K562 (cell line): Measurements from ENCODE around the gene CCDC178. TPM values are rescaled to one million over a fixed set of nuclear protein-coding genes. Genes with fewer than 3 reads are reported as not detected.

Source experiments
- ATAC-seq: fragments of 200-7000 bp; cut with Tn5 transposase; 3 replicates; pipeline ENCODE4 v1.9.1; 2020; ENCODE audit warnings: moderate library complexity
- BruUV-seq: library from RNA; stranded (reverse); fragments of 400-500 nt; replicated peaks from 2 replicates; lab custom pipeline; 2021; lab: Mats Ljungman, UMichigan
- CTCF ChIA-PET: fragments of 300-600 bp; formaldehyde crosslinking; extraction: SDS; loops from one replicate; lab custom pipeline; 2021; ENCODE audit warnings: low intra/inter-chr PET ratio; lab: Yijun Ruan, JAX
- POLR2A ChIA-PET: fragments of 300-600, 350-650 bp; sonication (Branson Sonifier 250); formaldehyde crosslinking; extraction: SDS; loops from one replicate; lab custom pipeline; 2021; ENCODE audit warnings: antibody characterized with exemption, inconsistent platforms; lab: Yijun Ruan, JAX
- DNase-seq, 4 experiments: peaks; one replicate each; pipeline versions ENCODE4 v3.0.0 to v3.0.0-alpha.2; 2011 to 2018; ENCODE audit warnings: low spot score in 3 of 4, mixed read lengths in 3 of 4; ENCODE audit errors: extremely low read depth in 1 of 4
- FAIRE-seq: peaks from 2 replicates; lab custom pipeline; 2011; peaks lifted over from hg19 to GRCh38; lab: Jason Lieb, UNC
- H2AFZ ChIP-seq: 2 replicates; pipeline ENCODE4 v1.6.0; 2011; ENCODE audit warnings: low read depth, low read length, control low read depth, inconsistent platforms
- H3K27ac ChIP-seq: fragments of 200-600 bp; 3 replicates; pipeline ENCODE4 v1.8.0; 2011; ENCODE audit warnings: low read depth, mild to moderate bottlenecking, control low read depth, inconsistent platforms, low read length, moderate library complexity, mixed read lengths; ENCODE audit errors: extremely low read depth
- H3K27me3 ChIP-seq, 2 experiments: fragments of 300-600 bp in 1 of 2; 2 replicates in 1 of 2; 3 replicates in 1 of 2; pipeline versions ENCODE4 v1.6.0 to v1.8.0; 2011; ENCODE audit warnings: inconsistent platforms in 2 of 2, low read length in 2 of 2, mild to moderate bottlenecking in 1 of 2, mixed read lengths in 1 of 2, moderate library complexity in 1 of 2; ENCODE audit not compliant: control insufficient read depth in 2 of 2, insufficient read depth in 2 of 2
- H3K36me3 ChIP-seq: fragments of 300-600 bp; 3 replicates; pipeline ENCODE4 v1.8.0; 2011; ENCODE audit warnings: mild to moderate bottlenecking, low read length, inconsistent platforms; ENCODE audit not compliant: control insufficient read depth, insufficient read depth
- H3K4me1 ChIP-seq, 2 experiments: fragments of 200-600 bp in 1 of 2; replicated peaks in 1 of 2; 2 replicates in 1 of 2; 3 replicates in 1 of 2; pipeline versions ENCODE4 v1.5.1 to v1.8.0; 2011; ENCODE audit warnings: inconsistent platforms in 2 of 2, low read length in 2 of 2, mild to moderate bottlenecking in 1 of 2, mixed read lengths in 1 of 2, moderate library complexity in 1 of 2; ENCODE audit not compliant: control insufficient read depth in 2 of 2, insufficient read depth in 2 of 2
- H3K4me2 ChIP-seq: 2 replicates; pipeline ENCODE4 v1.6.1; 2011; ENCODE audit warnings: low read length, control low read depth, inconsistent platforms, mixed read lengths; ENCODE audit not compliant: insufficient read depth
- H3K4me3 ChIP-seq: fragments of 200-600 bp; sonication (generic), shearing (Covaris generic); 2 replicates; pipeline ENCODE4 v1.5.1; 2016; ENCODE audit warnings: control low read depth, inconsistent platforms
- H3K79me2 ChIP-seq: fragments of 200-600 bp; 3 replicates; pipeline ENCODE4 v1.8.0; 2011; ENCODE audit warnings: low read length, inconsistent platforms; ENCODE audit not compliant: control insufficient read depth, insufficient read depth
- H3K9ac ChIP-seq, 2 experiments: 2 replicates each; pipeline versions ENCODE4 v1.6.0 to v1.6.1; 2011; ENCODE audit warnings: low read depth in 2 of 2, low read length in 2 of 2, control low read depth in 1 of 2, inconsistent platforms in 1 of 2, mild to moderate bottlenecking in 1 of 2, mixed read lengths in 1 of 2; ENCODE audit not compliant: insufficient read depth in 1 of 2
- H3K9me1 ChIP-seq: one replicate; pipeline ENCODE4 v1.6.0; 2011; ENCODE audit warnings: inconsistent platforms, mild to moderate bottlenecking, low read length, moderate library complexity; ENCODE audit not compliant: control insufficient read depth, insufficient read depth
- H3K9me3 ChIP-seq: replicated peaks from 2 replicates; pipeline ENCODE4 v1.5.1; 2011; ENCODE audit warnings: low read depth, low read length, inconsistent platforms; ENCODE audit not compliant: control insufficient read depth, insufficient read depth
- H4K20me1 ChIP-seq: replicated peaks from 2 replicates; pipeline ENCODE4 v1.6.1; 2011; ENCODE audit warnings: low read length, inconsistent platforms, mixed read lengths; ENCODE audit not compliant: control insufficient read depth, insufficient read depth
- EHMT2 ChIP-seq: fragments of 450-650 bp; IDR thresholded peaks from 2 replicates; pipeline ENCODE4 v1.6.1; 2018; ENCODE audit warnings: antibody characterized with exemption
- ETV6 ChIP-seq, 3 experiments: fragments of 150-350 bp in 1 of 3; sonication (generic) in 1 of 3; formaldehyde crosslinking in 1 of 3; IDR thresholded peaks; 2 replicates each; pipeline versions ENCODE4 v1.6.1 to v1.8.0; 2014 to 2022; ENCODE audit warnings: borderline replicate concordance in 2 of 3, low read depth in 2 of 3, antibody characterized with exemption in 1 of 3, low read length in 1 of 3, mild to moderate bottlenecking in 1 of 3, missing genetic modification reagents in 1 of 3
- FOSL1 ChIP-seq: fragments of 200-800 bp; sonication (Bioruptor generic); conservative IDR thresholded peaks from 2 replicates; pipeline ENCODE4 v1.6.1; 2016; ENCODE audit warnings: missing genetic modification characterization, missing compliant biosample characterization
- PTRF ChIP-seq: fragments of 450-650 bp; IDR thresholded peaks from 2 replicates; pipeline ENCODE4 v1.6.1; 2016; ENCODE audit warnings: mild to moderate bottlenecking, missing genetic modification characterization, missing compliant biosample characterization
- ZKSCAN8 ChIP-seq: fragments of 200-800 bp; sonication (Bioruptor generic); IDR thresholded peaks from 2 replicates; pipeline ENCODE4 v1.6.1; 2016; ENCODE audit warnings: missing genetic modification characterization, missing compliant biosample characterization
- ZNF133 ChIP-seq: fragments of 250-450 bp; sonication (Bioruptor Pico); IDR thresholded peaks from 2 replicates; pipeline ENCODE4 v1.4.0; 2020; ENCODE audit warnings: mild to moderate bottlenecking
- ZNF263 ChIP-seq: sonication (generic); formaldehyde crosslinking; IDR thresholded peaks from 2 replicates; pipeline ENCODE4 v1.8.0; 2022; ENCODE audit warnings: mild to moderate bottlenecking, missing genetic modification reagents, borderline replicate concordance
- in situ Hi-C: fragments of 300-500 bp; cut with MboI; formaldehyde crosslinking; loops from 4 replicates; pipeline ENCODE4 v1.15.0; 2018; ENCODE audit warnings: inconsistent platforms, mixed read lengths
- intact Hi-C: fragments of 100-400 bp; cut with micrococcal nuclease; formaldehyde crosslinking; loops from 2 replicates; pipeline ENCODE4 v1.14.2; 2022
- polyA plus RNA-seq, 8 experiments: library from polyadenylated mRNA; depleted of rRNA in 4 of 8; stranded (reverse) in 5 of 8; unstranded in 3 of 8; fragments of >200 nt; fragmentation: Nextera tagmentation in 2 of 8; fragmentation: Illumina TruSeq in 1 of 8; extraction: Ambion mirVana in 2 of 8; extraction: Trizol in 1 of 8; gene quantifications; 2 replicates each; pipeline versions ENCODE4 v1.2.1 to v1.2.3, GENCODE V29; 2011 to 2014; ENCODE audit warnings: inconsistent platforms in 1 of 8, missing spikeins in 1 of 8
- total RNA-seq, 7 experiments: library from RNA; depleted of rRNA in 6 of 7; stranded (reverse); fragments of >200 nt in 6 of 7; fragmentation: Illumina TruSeq in 2 of 7; extraction: Trizol in 2 of 7; gene quantifications; 2 replicates each; pipeline versions ENCODE4 v1.2.1 to v1.2.3, GENCODE V29; 2011 to 2021; ENCODE audit warnings: low replicate concordance in 1 of 7
- TF ChIP-seq, protein P1 (sequence below): fragments of 200-800 bp; sonication (Bioruptor generic); IDR thresholded peaks from 2 replicates; pipeline ENCODE4 v1.6.1; 2017; ENCODE audit warnings: missing genetic modification characterization, missing compliant biosample characterization
- TF ChIP-seq, protein P2 (sequence below): fragments of 200-800 bp; sonication (Bioruptor generic); IDR thresholded peaks from 2 replicates; pipeline ENCODE4 v1.6.1; 2016; ENCODE audit warnings: missing genetic modification characterization, missing compliant biosample characterization

Gene CCDC178
- total and polyA plus RNA-seq, 9 of the 15 experiments (the other 6 are each of a cell fraction or from before 2014, with no cell fraction given) = 0.12 to 0.47 (median 0.15) TPM; not detected in 6

DNA sequence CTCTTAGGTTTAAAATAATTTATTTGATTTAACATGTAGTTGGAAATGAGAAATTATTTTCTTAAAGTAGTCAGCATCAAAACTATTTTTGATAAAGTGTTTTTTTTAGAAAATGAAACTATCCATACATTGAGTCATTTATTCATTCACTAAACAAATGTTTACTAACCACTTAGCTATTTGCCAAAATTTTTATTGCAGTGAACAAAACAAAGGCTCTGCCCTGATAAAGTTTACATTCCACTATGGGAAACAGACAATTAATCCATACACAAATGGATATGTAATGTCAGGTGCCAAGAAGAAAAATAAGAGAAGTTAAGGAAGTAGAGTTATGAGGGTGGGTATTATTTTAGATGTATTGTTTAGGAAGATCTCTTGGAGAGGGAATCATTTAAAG lies 19.1 kb upstream of the CCDC178 start:
- Histone ChIP-seq H3K27me3 (no peaks in the 10 kb centered on the region), H3K9me3 (no peaks in the 10 kb centered on the region; the same call in 1 of the 2 replicates), H3K36me3 (no peaks in the 10 kb centered on the region), H4K20me1 (no peaks in the 10 kb centered on the region), H3K9ac (no peak overlapping the region), H3K4me3 (no peak overlapping the region), H3K27ac (no peak overlapping the region), H3K79me2 (no peaks in the 10 kb centered on the region), H2AFZ (no peak overlapping the region), H3K4me2 (no peak overlapping the region), H3K4me1 (no peaks in the 10 kb centered on the region), H3K9me1 (no peaks in the 10 kb centered on the region)
- BruUV-seq = no TSS peak
- in situ Hi-C loops = no loop called here
- POLR2A ChIA-PET = no interaction called here
- ATAC-seq = no peak
- CTCF ChIA-PET = no interaction called here
- DNase-seq = no peak
- intact Hi-C loops = no loop called here
- FAIRE-seq = no peak
- TF ChIP-seq FOSL1 (tag) (no peak), ZNF263 (CRISPR knock-in tag) (no peak), ZNF133 (CRISPR knock-in tag) (no peak), ZKSCAN8 (CRISPR knock-in tag) (no peak), ETV6 (IDR thresholded peaks at IDR 0.05; ENCODE audit: borderline replicate concordance in 1 of 2, low read depth in 2 of 2, low read length in 1 of 2) (no peak), ETV6 (CRISPR knock-in tag; IDR thresholded peaks at IDR 0.05; ENCODE audit: borderline replicate concordance) (no peak), PTRF (tag) (no peak), EHMT2 (no peak)
- TF ChIP-seq, protein P1, sequence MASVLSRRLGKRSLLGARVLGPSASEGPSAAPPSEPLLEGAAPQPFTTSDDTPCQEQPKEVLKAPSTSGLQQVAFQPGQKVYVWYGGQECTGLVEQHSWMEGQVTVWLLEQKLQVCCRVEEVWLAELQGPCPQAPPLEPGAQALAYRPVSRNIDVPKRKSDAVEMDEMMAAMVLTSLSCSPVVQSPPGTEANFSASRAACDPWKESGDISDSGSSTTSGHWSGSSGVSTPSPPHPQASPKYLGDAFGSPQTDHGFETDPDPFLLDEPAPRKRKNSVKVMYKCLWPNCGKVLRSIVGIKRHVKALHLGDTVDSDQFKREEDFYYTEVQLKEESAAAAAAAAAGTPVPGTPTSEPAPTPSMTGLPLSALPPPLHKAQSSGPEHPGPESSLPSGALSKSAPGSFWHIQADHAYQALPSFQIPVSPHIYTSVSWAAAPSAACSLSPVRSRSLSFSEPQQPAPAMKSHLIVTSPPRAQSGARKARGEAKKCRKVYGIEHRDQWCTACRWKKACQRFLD = no peak
- TF ChIP-seq, protein P2, sequence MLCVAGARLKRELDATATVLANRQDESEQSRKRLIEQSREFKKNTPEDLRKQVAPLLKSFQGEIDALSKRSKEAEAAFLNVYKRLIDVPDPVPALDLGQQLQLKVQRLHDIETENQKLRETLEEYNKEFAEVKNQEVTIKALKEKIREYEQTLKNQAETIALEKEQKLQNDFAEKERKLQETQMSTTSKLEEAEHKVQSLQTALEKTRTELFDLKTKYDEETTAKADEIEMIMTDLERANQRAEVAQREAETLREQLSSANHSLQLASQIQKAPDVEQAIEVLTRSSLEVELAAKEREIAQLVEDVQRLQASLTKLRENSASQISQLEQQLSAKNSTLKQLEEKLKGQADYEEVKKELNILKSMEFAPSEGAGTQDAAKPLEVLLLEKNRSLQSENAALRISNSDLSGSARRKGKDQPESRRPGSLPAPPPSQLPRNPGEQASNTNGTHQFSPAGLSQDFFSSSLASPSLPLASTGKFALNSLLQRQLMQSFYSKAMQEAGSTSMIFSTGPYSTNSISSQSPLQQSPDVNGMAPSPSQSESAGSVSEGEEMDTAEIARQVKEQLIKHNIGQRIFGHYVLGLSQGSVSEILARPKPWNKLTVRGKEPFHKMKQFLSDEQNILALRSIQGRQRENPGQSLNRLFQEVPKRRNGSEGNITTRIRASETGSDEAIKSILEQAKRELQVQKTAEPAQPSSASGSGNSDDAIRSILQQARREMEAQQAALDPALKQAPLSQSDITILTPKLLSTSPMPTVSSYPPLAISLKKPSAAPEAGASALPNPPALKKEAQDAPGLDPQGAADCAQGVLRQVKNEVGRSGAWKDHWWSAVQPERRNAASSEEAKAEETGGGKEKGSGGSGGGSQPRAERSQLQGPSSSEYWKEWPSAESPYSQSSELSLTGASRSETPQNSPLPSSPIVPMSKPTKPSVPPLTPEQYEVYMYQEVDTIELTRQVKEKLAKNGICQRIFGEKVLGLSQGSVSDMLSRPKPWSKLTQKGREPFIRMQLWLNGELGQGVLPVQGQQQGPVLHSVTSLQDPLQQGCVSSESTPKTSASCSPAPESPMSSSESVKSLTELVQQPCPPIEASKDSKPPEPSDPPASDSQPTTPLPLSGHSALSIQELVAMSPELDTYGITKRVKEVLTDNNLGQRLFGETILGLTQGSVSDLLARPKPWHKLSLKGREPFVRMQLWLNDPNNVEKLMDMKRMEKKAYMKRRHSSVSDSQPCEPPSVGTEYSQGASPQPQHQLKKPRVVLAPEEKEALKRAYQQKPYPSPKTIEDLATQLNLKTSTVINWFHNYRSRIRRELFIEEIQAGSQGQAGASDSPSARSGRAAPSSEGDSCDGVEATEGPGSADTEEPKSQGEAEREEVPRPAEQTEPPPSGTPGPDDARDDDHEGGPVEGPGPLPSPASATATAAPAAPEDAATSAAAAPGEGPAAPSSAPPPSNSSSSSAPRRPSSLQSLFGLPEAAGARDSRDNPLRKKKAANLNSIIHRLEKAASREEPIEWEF (CRISPR knock-in tag) = no peak
